GM21717 (cell line): ENCODE results near the gene CACNA1S.

Source experiments
- ATAC-seq: cut with Tn5 transposase; IDR thresholded peaks from one replicate; pipeline ENCODE4 v1.9.1; 2021; ENCODE audit warnings: mild to moderate bottlenecking, moderate library complexity; ENCODE audit not compliant: unreplicated experiment

The CACNA1S gene

DNA sequence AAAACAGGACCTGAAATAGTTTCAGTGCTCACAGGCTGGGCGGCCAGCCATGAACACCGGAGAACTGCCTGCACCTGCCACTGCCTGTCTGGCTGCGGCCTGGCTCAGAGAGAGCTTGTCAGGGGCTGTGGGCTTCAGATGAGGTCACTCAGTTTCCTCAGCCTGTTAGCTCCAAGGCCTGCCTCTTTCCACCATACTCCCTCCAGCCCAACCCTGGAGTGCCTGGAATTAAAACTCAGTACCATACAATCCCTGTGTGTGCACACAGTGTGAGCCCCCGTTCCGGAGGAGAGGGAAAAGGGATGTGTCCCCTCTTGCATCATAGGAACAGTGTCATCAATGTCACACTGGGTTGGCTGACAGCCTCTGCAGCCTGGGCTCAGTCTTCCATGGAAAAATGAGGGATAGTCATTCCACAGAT is 16.2 kb downstream of the CACNA1S start:
- ATAC-seq: no peak

DNA sequence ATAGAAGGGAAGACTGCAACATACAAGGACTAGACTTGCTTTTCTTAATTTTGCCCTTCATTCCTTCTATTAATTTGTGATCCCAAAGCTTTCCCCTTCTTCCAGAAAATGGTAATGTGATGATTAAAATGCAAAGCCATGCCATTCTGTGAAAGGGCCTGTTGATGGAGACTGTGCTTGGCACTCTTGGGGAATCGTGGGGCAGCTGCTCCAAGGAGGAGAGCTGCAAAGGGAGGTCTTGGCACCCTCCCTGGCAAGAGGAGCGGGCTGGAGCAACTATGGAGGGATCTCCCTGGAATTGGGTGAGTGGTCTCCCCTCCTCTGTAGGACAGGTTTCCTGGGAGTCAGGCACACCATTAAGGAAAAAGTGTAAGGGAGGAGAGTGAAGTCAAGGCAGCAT is 16.6 kb downstream of the CACNA1S start:
- ATAC-seq: no peak

DNA sequence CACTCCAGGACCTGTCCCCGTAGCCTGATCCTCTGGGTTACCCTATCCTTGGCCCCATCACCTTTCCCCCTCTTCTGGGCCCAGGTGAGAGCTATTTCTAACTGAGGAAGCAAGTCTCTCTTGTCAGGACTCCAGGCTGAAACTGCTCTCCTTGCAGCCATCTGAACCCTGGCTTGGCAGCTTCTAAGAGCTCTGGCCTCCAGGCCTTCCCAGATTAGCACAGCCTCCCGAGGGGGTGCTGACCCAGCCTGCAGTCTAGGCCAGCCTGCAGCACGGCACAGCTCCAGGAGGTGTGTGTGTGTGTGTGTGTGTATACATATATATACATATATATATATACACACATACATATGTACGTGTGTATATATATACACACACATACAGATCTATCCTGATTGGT is 17.4 kb downstream of the CACNA1S start:
- ATAC-seq: no peak

DNA sequence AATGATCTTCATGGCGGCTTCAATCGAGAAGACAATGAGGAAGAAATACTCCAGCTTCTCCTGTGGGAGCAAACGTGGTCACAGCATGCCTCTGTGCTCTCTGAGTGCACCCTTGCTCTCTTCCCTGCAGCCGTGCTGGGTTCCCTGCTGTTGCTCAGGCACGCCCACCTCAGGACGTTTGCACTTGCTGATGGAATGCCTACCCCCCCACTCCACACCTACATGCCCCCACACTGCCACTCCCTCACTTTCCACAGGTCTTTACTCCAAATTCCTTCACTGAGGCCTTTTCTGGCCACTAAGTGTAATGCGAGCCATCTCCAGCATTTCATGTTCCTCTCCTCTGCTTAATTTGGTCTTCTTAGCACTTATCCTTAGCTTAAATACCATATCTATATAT is 18.3 kb downstream of the CACNA1S start:
- no peak for ATAC-seq

DNA sequence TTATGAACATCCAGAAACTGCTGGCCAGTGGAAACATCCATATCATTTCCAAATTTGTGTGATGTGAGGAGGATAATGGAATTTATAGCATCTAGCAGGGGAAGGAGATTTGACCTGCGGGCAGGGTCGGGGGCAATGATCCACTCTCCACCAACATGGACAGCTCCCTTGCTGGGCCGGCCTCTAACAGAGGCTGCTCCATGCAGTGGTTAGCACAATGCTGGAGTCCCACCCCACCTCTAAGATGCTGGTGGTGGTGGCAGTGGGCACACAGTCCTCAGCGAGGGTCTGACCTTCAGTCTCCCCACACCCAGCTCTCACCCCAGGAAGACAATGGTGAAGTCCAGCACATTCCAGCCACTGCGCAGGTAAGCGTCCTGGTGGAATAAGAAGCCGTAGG is 18.7 kb downstream of the CACNA1S start:
- ATAC-seq: no peak

DNA sequence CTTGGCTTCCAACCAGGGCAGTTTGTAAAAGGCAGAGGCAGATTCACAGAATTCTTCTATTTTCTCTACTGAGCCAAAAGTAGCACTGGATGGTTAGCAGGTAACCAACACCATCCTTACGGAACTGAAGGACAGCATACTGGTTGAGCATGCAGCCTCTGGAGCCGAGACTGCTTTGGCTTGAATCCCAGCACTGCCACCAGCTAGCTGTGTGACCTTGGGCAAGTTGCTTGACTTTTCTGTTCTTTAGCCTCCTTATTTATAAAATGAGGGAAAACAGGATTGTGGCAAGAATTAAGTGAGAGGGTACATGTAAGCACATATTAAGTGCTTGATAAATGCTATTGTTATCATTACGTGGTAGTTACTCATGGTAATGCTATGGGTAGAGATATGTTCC is 19.5 kb downstream of the CACNA1S start:
- ATAC-seq: no peak

DNA sequence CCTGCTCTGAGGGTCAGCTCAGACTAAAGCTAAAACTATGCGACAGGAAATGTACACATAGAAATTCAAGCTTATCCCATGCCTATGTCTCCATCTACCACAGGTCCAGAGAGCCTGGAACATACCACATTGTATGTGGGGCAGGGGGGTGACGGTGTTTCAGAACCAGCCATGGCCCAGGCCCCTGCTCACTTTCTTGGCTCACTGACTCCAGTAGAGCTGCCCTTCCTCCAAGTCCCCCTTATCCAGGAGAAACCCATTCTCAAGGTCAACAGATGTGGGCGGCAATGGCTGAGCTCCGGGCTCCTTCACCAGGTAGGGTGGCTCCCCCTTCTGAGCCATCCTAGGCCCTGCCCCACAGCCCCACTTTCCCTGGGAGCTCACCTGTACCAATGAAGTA is 21.0 kb downstream of the CACNA1S start:
- no peak for ATAC-seq

DNA sequence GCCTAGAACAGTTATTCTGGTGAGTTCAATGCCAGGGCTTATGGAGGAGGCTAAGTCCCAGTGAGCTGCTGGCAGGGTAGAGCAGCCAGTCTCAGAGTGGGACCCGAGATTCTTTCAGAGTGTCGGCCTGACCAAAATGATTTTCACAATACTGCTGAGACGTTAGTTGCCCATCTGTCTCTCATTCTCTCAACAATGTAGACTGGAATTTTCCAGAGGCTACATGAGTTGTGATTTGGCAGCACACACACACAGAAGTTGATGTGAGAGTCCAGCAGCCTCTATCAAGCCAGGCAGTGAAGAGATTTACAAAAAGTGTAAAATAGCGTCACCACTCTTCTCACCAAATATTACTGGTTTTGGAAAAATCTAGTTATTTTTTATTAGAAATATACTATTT is 21.7 kb downstream of the CACNA1S start:
- ATAC-seq: no peak

DNA sequence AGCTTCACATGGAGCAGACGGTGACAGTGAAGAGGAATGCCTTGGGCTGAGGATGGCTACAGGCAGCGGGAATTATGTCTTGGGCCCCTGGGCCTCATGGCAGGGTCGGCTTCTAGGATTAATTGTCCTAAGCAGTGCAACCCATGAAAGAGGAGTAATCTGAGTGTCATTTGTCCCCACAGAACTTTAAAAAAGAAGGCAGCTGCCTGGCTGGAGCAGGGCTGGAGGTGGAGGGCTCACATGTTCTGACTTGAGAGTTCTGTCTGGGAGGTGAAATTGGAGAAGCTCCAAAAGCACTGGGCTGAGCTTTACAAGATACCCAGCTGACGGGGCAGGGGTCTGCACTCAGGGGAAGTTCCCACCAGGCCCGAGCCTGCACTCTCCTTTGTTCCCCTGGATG is 22.6 kb downstream of the CACNA1S start:
- ATAC-seq: no peak

DNA sequence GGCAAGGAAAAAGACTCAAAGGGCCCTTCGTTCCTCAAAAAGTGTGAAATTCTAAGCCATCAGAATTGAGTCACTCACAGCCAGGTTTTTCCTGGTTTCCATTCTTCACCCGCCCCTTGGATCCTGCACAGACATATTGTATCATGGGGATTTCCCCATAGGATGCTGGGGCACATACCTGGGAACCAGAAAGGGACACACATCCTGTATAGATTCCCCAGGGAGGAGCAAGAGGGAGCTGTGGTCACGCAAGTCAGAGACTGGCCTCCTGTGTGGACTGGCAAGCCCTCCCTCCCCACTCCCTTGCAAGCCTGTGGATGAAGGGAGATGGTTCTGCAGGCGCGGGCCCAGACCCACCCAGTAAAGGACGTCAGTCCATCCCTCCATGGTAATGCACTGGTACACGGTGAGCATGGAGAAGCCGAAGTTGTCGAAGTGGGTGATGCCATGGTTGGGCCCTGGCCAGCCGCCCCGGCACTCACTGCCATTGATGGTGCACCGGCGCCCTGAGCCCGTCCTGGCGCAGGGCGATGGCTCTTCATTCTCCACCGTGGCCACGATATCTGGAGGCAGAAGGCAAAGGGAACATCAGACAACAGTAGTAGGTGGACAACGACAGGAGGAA is 23.2 kb downstream of the CACNA1S start:
- no peak for ATAC-seq

DNA sequence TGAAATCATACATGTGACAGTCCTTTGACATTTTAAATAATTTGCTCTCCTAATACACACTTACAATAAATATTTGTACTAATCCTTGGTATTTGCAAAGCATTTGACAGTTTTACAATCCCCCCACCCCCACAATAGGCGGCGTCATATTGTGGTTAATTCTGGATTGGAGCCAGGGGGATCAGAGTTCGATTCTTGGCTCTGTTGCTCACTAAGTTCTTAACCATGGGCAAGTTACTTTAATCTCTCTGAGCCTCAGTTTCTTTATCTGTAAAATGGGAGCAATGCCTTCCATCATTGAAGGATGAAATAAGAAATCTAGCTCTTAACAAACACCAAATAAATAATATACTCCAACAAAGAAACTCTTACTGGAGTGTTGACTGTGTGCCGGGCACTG is 23.8 kb downstream of the CACNA1S start:
- no peak for ATAC-seq

DNA sequence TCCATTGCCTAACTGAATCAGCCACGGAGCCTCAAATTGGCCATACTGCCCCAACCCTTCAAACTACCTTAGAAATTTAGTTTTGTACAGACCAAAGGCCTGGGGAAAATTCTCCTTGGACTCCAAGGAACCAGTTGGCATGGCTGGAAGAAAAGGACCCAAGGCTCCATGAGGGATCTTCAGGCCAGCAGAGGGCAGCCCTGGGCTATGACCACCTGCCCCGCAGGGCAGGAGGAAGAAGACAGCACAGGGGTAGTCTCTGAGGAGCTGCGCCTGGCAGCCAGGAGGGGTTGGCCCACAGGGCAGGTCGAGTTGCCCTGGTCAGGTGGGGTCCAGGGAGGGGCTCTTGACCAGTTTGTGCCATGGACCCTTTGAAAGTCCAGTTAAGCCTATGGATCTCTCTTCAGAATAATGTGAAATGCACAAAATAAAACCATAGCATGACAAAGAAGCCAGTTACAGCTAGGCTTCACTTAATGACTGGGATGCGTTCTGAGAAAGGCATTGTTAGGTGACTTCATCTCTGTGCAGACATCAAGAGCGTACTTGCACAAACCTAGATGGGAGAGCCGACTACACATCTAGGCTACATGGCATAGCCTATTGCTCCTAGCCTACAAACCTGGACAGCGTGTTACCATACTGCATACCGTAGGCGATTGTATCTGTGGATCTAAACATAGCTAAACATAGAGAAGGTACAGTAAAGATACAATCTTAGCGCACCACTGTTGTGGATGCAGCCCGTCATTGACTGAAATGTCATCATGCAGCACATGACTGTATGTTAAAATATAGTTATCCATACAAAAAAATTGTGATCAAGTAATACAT is 26.1 kb downstream of the CACNA1S start:
- ATAC-seq: no peak

DNA sequence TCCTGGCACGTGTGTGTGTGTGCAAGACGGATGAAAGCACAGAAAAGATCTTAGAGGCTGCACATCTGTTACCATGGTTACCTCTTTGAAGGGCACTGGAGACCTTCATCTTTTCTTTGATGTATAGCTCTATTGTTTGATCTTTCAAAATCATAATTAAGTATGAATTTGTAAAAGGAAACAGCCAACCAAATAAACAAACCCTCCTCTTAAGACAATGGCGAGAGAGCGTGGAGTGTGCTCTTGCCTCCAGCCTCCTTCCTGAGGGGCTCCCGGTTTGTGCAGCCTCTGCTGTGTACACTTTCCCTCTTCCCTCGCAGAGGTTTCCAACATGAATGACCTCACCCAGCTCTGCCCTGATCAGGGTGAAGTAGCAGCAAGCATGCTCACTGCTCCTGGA is 27.9 kb downstream of the CACNA1S start:
- no peak for ATAC-seq

DNA sequence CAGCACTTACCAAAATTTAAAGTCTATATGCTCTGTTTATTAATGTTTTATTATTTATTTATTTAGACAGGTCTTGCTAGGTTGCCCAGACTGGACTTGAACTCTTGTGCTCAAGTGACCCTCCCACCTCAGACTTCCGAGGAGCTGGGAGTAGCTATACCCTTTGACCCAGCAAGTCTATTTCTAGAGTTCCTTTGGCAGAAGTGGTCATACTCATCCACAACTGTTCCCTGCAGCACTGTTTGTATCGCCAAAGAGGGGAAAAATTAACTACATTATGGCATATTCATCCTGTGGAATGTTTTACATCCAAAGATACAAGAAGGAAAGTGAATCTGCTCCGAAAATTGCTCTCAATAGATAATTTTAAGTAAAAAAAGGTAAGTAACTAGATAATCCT is 28.5 kb downstream of the CACNA1S start:
- no peak for ATAC-seq

DNA sequence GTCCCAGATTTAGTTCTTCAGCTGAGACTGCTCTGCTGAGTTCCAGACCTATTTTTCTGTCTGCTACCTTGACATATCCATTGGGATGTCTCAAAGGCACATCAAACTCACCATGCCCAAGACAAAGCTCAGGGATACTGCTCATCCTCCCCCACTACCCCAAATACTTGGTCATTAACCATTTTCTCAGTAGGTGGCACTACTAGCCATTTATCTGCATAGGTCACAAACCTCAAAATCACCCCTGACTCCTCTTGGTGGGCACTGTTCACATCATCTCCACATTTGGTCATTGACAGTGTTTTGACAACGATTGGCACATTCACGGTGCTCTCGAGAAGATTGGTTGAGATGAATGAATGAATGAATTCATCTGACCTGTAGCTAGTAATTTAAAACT is 32.1 kb downstream of the CACNA1S start:
- no peak for ATAC-seq

DNA sequence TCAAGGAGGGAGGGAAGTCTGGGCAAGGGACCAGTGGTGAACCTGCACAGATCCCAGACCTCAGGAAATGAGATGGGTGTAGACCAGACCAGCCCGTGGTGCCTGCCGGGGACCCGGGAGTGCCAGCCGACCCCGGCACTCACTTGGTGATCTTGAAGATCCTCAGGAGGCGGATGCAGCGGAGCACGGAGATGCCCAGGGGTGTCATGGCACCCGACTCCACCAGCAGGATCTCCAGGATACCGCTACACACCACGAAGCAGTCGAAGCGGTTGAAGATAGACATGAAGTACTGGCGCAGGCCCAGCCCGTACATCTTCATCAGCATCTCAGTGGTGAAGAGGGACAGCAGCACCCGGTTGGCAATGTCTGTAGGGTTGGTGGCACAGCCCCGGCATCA is 34.5 kb downstream of the CACNA1S start:
- ATAC-seq: no peak

DNA sequence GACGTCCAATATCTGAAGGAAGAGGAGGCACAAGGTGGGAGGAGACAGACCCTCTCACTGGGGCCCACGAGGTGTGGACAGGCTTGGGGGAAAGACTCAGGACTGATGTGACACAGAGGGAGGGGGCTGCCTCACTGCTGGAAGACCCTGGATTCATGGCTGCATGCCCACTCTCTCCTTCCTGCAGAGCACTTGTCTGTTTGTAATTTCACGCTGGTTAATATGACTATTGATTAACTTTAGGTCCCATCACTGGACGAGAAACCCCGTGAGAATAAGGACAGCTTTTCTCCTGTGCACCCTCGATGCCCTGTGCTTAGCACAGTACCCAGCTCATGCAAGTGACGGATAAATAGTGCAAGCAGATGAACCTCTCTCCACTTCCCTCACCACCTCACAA is 35.1 kb downstream of the CACNA1S start:
- no peak for ATAC-seq

DNA sequence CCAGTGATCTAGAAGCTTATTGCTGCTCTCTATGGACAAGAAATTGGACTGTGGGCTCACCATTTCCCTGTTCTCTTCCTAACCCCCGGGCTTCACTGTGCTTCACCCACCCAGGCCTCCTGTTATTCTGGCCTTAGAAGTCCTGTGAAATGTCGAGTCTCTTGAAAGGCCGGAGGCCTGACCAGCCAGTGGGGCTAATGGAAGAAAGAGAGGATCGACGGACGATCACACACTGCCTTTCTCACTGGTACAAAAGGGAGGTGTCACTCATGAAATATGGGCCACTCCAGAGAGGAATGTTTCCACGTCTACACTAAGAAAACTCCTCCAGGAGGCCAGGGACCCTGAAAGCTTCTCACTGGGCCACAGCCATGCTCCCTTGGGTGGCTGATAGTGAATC is 36.1 kb downstream of the CACNA1S start:
- no peak for ATAC-seq

DNA sequence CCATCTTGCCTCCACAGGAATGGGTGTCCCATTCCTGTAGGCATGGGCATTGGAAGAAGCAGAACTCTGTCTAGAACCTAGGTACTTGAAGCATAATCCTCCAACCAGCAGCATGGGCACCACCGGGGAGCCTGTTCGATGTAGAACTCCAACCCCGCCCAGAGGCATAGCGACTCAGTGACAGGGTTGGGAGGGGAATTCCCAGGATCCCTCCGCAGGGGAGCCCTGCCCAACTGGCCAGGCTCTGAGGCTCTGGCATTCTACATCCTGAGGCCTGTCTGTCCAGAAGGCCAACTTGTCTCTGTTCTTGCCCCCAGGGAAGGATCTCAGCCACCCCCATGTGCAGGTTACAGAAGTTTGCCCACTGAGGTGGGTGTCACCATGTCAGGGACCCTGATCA is 38.2 kb downstream of the CACNA1S start:
- ATAC-seq: no peak

DNA sequence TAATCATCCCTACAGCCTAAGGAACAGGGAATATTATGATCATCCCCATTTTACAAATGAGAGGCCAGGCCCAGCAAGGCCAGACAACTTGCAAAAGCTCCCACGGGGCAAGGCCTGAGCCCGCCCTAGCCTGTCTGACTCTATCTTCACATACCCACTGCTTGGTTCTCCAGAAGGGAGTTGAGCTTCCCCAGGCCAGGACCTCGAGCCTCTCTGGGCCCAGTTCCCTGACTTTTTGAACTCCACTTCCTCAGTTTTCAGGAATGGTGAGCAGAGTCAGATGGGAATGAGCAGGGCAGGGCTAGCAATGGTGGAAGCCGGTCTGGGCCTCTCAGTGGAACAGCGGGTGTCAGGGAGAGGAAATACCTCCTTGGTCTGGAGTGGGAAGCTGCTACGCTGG is 39.3 kb downstream of the CACNA1S start:
- ATAC-seq: no peak

DNA sequence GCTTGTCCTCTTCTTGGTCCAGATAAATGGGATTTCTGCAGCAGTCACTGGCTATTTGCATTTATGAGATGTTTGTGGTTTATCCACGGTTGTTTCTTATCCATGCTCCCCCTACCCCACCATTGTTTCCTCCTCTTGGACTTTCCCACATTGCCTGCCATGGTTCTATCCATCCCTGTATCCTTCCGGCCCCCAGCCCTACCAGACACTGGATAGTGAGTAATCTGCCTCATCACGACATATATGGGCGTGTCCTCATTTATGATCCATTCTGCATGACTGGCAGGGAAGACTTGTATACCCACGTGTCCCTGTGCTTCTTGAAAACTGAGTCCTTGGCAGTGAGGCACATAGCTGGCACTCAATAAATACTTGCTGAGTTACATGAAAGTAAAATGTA is 40.1 kb downstream of the CACNA1S start:
- ATAC-seq: no peak

DNA sequence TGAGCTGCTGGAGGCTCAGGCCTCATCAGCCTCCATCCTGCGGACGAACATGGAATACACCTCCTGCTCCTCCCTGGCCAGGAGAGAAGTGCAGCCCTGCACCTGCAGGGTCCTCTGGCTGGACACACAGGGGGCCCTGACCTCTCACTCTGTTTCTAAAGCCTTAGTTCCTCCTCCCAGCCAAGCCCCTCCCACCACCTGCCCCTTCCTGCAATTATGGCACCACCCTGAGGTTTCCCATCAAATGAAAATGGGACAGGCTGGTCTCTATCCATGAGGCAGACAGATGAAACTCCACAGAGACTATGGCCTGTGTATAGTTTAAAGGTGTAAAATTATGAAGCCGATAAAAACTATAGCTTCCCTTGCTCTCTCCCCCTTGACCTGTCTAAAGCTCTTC is 42.6 kb downstream of the CACNA1S start:
- no peak for ATAC-seq

DNA sequence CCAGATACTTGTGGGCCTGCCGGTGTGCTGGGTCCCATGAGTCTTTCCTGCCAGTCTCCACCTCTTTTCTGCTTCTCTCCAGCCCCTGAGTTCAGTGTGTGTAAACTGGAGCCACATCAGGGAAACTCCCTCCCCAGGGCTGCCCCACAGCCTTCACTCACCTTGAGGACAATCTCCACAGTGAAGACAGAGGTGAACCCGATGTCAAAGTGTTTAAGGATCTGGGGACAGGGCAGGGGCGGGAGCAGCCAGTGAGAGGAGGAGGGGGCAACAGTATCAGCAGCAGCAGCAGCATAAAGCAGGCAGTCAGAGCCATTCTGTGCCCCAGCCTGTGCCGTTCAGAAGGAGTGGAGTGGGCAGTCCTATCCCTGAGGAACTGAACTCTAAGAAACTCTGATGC is 43.2 kb downstream of the CACNA1S start:
- ATAC-seq: no peak
